HG03108 (cell line): ENCODE measurements around the gene SPDYE2B.
"Not testable (repeated sequence)": the region's sequence is repeated elsewhere in the genome, so short reads cannot be mapped to it uniquely, and the experiment has no call there.

ENCODE experiments used
- ATAC-seq: cut with Tn5 transposase; IDR thresholded peaks from one replicate; pipeline ENCODE4 v1.9.1; 2021; ENCODE audit warnings: moderate library complexity; ENCODE audit not compliant: unreplicated experiment

Gene SPDYE2B

DNA sequence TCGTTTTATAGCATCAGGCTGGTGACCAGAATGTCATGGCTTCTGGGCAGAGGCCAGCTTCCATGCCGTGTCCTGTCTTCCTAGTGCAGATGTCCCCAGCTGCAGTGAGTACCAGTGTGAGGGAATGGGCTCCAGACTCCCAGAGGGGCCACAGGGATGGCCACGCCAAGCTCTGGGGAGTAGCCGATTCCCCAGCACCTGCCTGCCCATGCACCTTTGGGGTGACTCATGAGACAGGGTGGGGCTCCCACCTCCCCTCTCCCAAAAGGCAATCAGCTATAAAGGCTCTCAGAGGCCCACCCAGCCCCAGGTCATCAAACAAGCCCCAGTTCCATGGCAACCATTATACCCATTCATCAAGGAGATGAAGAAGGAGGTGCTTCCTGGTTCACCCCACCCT, at the start of gene SPDYE2B:
TSS of gene SPDYE2B (plus strand) at position 396 of the 400 bp plus-strand sequence. CDS start 2,030 bp downstream, outside the sequence.
- ATAC-seq: not testable (repeated sequence)

DNA sequence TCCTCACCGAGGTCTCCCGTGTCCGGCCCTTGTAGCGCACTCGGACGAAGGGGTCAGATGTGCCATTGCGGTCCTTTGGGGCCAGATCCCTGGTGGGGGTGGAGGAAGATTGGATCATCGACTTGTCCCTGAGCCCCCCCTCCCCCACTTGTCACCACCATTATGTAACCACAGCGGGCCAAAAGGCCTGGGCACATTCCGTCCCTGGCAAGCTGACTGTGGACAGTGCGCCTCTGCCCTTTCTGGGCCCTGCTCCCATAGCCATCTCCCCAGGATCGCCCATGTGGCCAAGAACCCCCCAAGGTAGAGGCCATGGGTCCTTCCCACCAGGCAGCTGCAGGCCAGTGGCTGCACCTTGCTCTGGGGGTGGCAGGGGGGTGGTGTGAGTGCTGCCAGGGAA, 47.8 kb upstream of the SPDYE2B start:
- not testable (repeated sequence) for ATAC-seq

DNA sequence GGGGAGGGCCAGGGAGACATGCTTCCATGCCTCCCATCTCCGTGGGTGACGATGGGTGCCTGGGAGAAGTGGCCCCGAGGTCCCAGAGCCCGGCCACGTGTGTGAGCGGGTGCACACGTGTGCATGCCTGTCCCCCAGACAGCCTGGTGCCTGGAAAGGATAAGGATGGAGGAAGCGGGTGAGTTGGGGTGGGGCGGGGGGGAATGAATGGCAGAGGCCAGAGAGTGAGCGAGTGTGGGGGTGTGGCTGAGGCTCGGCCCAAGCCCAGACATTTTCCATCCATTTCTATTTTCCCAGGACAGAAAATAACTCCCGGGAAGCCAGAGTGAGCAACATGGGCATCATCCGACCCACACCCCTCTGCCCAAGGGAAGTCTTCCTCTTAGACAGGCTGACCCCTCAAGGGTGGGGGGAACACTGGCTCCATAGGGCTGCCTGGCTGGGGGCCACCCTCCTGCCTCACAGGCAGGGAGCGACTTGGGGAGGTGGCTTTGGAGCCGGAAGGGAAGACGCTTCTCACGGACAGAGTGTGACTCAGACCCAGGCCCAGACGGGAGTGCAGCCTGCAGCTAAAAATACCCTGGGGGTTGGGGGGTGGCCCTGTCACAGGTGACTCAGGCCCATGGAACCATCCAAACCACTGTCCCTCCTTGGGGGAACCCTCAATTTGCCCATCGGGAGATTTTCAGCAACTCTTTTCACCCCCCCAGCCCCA, 45.5 kb upstream of the SPDYE2B start:
- not testable (repeated sequence) for ATAC-seq

DNA sequence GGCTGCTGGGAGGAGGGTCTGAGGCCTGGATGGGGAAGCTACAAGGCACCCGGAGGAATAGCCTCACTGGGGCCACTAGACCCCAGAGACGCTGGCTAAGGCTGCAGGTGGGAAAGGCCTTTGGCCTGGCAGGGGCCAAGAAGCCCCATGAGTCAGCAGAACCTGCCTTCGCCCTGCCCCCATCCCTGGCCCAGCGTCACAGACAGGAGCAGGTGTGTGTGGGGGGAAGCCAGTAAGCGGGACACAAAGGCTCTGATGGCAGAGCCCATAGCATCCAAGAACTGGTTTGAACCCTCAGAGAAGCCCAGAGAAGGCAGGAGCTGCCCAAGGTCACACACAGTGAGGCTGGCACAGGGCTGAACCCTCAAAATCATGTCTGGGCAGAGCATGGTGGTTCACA, 43.3 kb upstream of the SPDYE2B start:
- ATAC-seq: not testable (repeated sequence)

DNA sequence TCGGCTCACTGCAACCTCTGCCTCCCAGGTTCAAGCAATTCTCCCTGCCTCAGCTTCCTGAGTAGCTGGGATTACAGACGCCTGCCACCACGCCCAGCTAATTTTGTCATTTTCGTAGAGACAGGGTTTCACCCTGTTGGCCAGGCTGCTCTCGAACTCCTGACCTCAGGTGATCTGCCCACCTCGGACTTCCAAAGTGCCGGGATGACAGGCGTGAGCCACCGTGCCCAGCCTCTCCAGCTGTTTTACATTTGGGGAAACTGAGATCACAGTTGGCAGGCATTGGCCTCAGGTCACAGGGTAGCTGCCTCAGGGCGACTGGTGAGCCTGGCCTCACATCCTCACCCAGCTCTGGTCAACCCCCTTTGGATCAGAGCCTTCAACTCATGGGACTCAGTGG, 40.4 kb upstream of the SPDYE2B start:
- ATAC-seq: not testable (repeated sequence)

DNA sequence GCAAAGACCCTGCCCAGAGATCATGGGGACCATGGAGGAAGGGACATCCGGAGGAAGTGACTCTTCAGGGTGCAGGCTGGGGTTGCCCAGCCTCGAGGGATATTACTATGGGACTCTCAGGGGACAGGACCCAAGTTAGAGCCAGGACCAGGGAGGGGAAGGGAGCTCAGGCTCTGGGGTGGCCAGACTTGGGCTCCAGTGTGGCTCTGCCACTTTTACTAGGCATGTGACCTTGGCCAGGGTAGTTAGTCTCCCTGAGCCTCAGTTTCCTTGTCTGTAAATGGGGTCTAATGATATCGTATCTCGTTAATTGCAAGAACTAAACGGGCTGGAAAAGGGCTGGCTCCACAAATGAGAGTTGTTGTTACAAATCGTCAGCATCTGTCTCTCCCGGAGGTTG, 39.7 kb upstream of the SPDYE2B start:
- ATAC-seq: not testable (repeated sequence)

- peak; percentile 36 for ATAC-seq
These were observed 39.0 kb upstream of the SPDYE2B start for GRCh38 chr7:102611013-102611674.

- ATAC-seq: not testable (repeated sequence)
These were observed 38.3 kb upstream of the SPDYE2B start for GRCh38 chr7:102611675-102612325.

DNA sequence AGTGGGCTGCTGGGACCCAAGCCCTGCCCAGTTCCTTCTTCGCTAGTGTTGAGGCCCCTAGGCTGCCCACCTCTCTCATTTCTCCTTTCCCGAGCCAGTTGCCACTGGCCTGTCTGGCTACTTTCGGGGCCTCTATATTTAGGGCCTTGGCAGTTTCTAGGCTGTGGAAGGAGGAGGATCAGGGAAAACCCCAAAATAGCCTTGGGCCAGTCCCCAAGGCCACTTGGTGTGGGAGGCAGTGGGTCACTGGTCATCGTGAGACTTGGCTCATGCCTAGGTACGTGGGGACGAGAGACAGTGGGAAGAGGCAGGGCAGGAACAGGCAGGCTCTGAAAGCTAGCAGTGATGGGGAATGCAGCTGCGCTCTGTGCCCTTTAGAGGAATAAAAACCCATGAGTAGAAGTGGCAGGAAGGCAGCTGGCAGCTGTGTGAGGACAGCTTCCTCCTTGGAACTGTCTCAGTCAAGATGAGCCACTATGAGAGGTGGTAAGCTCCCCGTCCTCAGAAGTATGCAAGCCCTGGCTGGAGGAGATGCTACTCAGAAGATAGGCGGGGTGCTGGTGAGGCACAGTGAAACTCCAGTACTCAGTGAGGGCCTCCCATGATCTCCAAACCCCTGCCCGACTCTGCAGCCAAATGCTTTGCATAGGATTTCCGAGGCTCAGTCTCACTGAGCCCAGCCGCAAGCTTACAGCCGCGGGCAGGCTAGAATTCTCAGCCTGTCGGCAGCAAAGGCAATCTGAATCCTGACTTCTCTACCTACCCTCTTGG, 36.4 kb upstream of the SPDYE2B start:
- ATAC-seq: peak; percentile 50

DNA sequence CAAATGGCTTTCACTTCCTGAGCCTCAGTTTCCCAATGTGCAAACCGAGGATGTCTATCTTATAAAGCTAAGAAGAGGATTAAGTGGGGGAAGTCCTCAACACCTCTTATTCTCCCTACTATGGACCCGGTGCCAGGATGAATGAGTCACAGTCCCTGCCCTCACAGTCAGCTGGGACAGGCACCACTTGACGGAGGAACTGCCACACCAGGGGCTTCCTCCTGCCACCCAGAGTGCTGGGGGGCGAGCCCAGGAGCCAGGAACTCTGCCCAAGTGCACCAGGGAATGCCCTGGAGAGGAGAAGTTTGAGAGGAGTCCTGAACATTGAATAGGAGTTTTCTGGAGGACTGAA, 35.8 kb upstream of the SPDYE2B start:
- peak; percentile 16 for ATAC-seq

DNA sequence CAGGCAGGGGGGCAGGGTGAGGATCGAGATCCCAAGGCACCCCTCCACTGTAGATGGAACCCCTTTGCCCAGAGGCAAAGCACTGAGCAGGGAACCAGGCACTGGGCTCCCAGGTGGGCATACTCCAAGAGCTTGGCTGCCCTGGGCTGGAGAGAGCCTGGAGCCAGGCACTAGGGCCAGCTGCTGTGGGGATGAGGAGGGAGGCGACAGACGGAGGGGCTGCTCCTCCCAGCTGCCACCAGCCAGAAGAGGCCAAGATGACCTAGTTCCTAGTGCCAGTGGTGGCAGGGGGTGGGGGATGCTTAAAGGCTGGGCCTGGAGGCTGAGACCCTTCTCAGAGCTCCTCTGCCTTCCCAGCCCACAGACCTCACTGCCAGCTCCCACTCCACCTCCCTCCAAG, 35.2 kb upstream of the SPDYE2B start:
- ATAC-seq: not testable (repeated sequence)

GRCh38 chr7:102615930-102616329, 34.2 kb upstream of the SPDYE2B start:
- ATAC-seq: peak; percentile 18

- peak; percentile 52 for ATAC-seq
These were observed 33.5 kb upstream of the SPDYE2B start, which contains the start of gene RASA4 for GRCh38 chr7:102616507-102617125. Gene RASA4 (minus strand): TSS chr7:102616756. CDS start chr7:102616689, 67 bp downstream.

DNA sequence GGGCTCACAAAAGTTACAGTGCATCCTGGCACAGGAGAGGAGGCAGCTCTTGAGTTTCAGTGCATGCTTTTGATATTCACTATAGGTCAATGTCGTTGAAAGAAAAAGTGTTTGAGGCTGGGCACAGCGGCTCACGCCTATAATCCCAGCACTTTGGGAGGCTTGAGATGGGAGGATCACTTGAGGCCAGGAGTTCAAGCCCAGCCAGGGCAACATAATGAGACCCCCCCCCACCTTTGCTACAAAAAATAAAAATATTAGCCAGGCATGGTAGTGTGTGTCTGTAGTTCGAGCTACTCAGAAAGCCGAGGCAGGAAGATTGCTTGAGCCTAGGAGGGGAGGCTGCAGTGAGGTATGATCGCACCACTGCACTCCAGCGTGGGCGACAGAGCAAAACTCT, 32.0 kb upstream of the SPDYE2B start:
- ATAC-seq: not testable (repeated sequence)

DNA sequence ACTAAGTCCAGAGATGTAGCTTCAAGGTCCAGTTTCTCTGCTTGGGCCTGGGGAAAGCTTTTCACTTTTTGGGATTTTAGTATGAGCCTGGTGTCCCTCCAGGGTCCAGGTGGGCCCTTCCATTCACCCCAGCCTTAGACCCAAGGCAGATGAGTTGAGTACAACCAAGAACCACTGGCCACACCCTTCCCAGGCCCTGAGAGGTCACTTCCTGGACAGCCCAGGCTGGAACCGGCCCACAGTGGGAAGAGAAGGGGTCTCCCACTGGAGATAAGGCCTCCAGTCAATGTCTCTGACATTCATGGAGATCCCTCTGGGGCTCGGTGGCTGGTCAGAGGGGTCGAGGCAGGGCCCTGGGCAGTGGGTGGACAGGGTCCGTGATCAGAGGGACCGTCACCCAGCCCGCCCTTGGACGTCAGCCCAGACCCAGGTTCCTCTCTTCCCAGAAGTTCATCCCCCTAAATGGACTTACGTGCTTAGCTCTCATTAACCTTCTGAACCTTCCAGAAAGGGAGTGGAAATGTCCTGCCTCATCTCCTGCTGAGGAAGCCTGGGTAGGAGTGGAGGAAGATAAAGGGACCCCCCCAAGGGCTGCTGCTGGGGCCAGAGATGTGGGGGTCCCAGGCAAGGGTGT, 22.7 kb upstream of the SPDYE2B start:
- not testable (repeated sequence) for ATAC-seq

GRCh38 chr7:102630622-102631021, 19.5 kb upstream of the SPDYE2B start:
- ATAC-seq: not testable (repeated sequence)

- ATAC-seq: not testable (repeated sequence)
These were observed 15.8 kb upstream of the SPDYE2B start for GRCh38 chr7:102634299-102634698.

- ATAC-seq: not testable (repeated sequence)
These were observed 14.8 kb upstream of the SPDYE2B start for GRCh38 chr7:102635354-102635753.

DNA sequence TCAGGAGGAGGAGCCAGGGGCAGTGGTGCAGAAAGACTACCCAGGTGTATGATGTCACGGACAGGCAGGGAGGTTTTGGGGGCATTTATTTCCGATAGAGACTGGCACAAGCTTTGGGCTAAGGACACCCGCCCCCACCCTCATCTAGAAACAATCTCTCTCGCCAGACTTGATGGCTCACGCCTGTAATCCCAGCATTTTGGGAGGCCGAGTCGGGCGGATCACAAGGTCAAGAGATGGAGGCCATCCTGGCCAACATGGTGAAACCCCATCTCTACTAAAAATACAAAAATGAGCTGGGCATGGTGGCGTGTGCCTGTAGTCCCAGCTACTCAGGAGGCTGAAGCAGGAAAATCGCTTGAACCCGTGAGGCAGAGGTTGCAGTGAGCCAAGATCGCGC, 13.2 kb upstream of the SPDYE2B start:
- ATAC-seq: not testable (repeated sequence)

DNA sequence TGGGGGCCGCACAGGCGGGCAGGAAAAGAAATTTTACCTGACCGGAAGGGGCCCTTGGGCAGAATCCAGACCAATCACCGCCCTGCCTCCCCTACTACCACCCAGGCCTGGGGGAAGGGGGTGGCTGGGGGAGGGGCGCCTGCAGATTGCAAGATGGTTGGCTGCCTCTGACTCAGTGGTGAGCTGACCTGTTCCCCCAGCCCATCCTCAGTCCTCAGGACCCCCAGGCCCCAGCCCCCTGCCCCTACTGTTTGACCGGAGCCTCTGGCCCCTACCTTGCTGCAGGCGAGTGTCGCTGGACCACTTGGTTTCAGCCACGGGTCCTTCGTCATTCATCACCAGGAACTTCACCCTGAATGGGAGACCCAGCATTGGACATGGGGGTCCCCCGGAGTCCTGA, 11.3 kb upstream of the SPDYE2B start:
- not testable (repeated sequence) for ATAC-seq
